H9 (cell line): ENCODE data around the gene PGPEP1. TPM values are rescaled to one million over a fixed set of nuclear protein-coding genes. Genes with fewer than 3 reads are reported as not detected.

Experiments used
- DNase-seq: peaks from one replicate; pipeline ENCODE4 v3.0.0-alpha.2; 2017
- H2AFZ ChIP-seq: one replicate; pipeline ENCODE4 v1.6.1; 2013; ENCODE audit warnings: mild to moderate bottlenecking, low read length, control low read depth, moderate library complexity
- H2AK5ac ChIP-seq: 2 replicates; pipeline ENCODE4 v1.6.1; 2013; ENCODE audit warnings: low read length, control low read depth, mixed read lengths; ENCODE audit not compliant: insufficient read length
- H2BK120ac ChIP-seq: one replicate; pipeline ENCODE4 v1.6.1; 2013; ENCODE audit warnings: low read depth, mild to moderate bottlenecking, low read length, control low read depth, inconsistent platforms; ENCODE audit not compliant: poor library complexity, severe bottlenecking
- H2BK12ac ChIP-seq: 2 replicates; pipeline ENCODE4 v1.6.1; 2013; ENCODE audit warnings: low read length, control low read depth, mixed read lengths, low read depth; ENCODE audit not compliant: insufficient read length
- H2BK15ac ChIP-seq: 2 replicates; pipeline ENCODE4 v1.6.1; 2013; ENCODE audit warnings: low read depth, low read length, control low read depth
- H2BK20ac ChIP-seq: one replicate; pipeline ENCODE4 v1.6.1; 2013; ENCODE audit warnings: low read depth, mild to moderate bottlenecking, low read length, control low read depth, inconsistent platforms; ENCODE audit not compliant: poor library complexity, severe bottlenecking
- H2BK5ac ChIP-seq: 2 replicates; pipeline ENCODE4 v1.6.1; 2013; ENCODE audit warnings: low read length, control low read depth, mixed read lengths; ENCODE audit not compliant: insufficient read length
- H3K14ac ChIP-seq: 2 replicates; pipeline ENCODE4 v1.6.1; 2013; ENCODE audit warnings: low read length, control low read depth; ENCODE audit not compliant: insufficient read depth
- H3K18ac ChIP-seq: 2 replicates; pipeline ENCODE4 v1.6.1; 2013; ENCODE audit warnings: low read depth, mild to moderate bottlenecking, mixed read lengths, low read length, control low read depth; ENCODE audit not compliant: insufficient read length
- H3K23ac ChIP-seq: 2 replicates; pipeline ENCODE4 v1.6.1; 2013; ENCODE audit warnings: low read length, control low read depth, mixed read lengths, low read depth; ENCODE audit not compliant: insufficient read length
- H3K23me2 ChIP-seq: 2 replicates; pipeline ENCODE4 v1.6.1; 2013; ENCODE audit warnings: low read depth, mild to moderate bottlenecking, mixed read lengths, low read length, control low read depth; ENCODE audit not compliant: insufficient read length, poor library complexity, severe bottlenecking
- H3K27ac ChIP-seq: 2 replicates; pipeline ENCODE4 v1.5.1; 2013; ENCODE audit warnings: low read length, control low read depth, mixed read lengths, low read depth; ENCODE audit not compliant: insufficient read length
- H3K27me3 ChIP-seq: 2 replicates; pipeline ENCODE4 v1.6.1; 2013; ENCODE audit warnings: low read length, control low read depth, inconsistent platforms; ENCODE audit not compliant: insufficient read depth
- H3K4ac ChIP-seq: 2 replicates; pipeline ENCODE4 v1.6.1; 2013; ENCODE audit warnings: low read depth, mild to moderate bottlenecking, control low read depth, inconsistent platforms, low read length, moderate library complexity
- H3K4me1 ChIP-seq: 2 replicates; pipeline ENCODE4 v1.6.1; 2013; ENCODE audit warnings: low read length, control low read depth, inconsistent platforms; ENCODE audit not compliant: insufficient read depth
- H3K4me2 ChIP-seq: 2 replicates; pipeline ENCODE4 v1.6.1; 2013; ENCODE audit warnings: low read length, control low read depth, mixed read lengths; ENCODE audit not compliant: insufficient read length, insufficient read depth
- H3K56ac ChIP-seq: 2 replicates; pipeline ENCODE4 v1.6.1; 2013; ENCODE audit warnings: low read depth, mild to moderate bottlenecking, mixed read lengths, low read length, control low read depth; ENCODE audit not compliant: insufficient read length
- H3K79me1 ChIP-seq: 2 replicates; pipeline ENCODE4 v1.6.1; 2013; ENCODE audit warnings: low read depth, mild to moderate bottlenecking, moderate library complexity, low read length, control low read depth, inconsistent platforms; ENCODE audit not compliant: insufficient read depth, poor library complexity, severe bottlenecking
- H3K79me2 ChIP-seq: 2 replicates; pipeline ENCODE4 v1.6.1; 2013; ENCODE audit warnings: low read length, control low read depth, inconsistent platforms; ENCODE audit not compliant: insufficient read depth
- H3K9ac ChIP-seq: 2 replicates; pipeline ENCODE4 v1.6.1; 2013; ENCODE audit warnings: low read length, control low read depth, mixed read lengths; ENCODE audit not compliant: insufficient read length; ENCODE audit errors: extremely low read depth
- H3K9me3 ChIP-seq: one replicate; pipeline ENCODE4 v1.6.1; 2013; ENCODE audit warnings: low read depth, low read length, inconsistent platforms; ENCODE audit not compliant: control insufficient read depth
- H3T11ph ChIP-seq: one replicate; pipeline ENCODE4 v1.6.1; 2013; ENCODE audit warnings: mild to moderate bottlenecking, low read length, control low read depth, inconsistent platforms
- H4K20me1 ChIP-seq: one replicate; pipeline ENCODE4 v1.6.1; 2013; ENCODE audit not compliant: control insufficient read depth, insufficient read length, insufficient read depth
- H4K5ac ChIP-seq: 2 replicates; pipeline ENCODE4 v1.6.1; 2013; ENCODE audit warnings: low read depth, mild to moderate bottlenecking, mixed read lengths, low read length, control low read depth; ENCODE audit not compliant: insufficient read length
- H4K8ac ChIP-seq: replicated peaks from 2 replicates; pipeline ENCODE4 v1.6.1; 2013; ENCODE audit warnings: low read length, control low read depth, mixed read lengths, low read depth; ENCODE audit not compliant: insufficient read length
- H4K91ac ChIP-seq: 2 replicates; pipeline ENCODE4 v1.6.1; 2013; ENCODE audit warnings: low read depth, mild to moderate bottlenecking, moderate library complexity, mixed read lengths, low read length, control low read depth; ENCODE audit not compliant: insufficient read length
- H3K27ac Mint-ChIP-seq, 3 experiments: 2 replicates in 2 of 3; 3 replicates in 1 of 3; pipeline ENCODE4 v1.8.0; 2020 to 2021; ENCODE audit warnings: mixed read lengths in 3 of 3, mild to moderate bottlenecking in 1 of 3, moderate library complexity in 1 of 3
- H3K27me3 Mint-ChIP-seq: 2 replicates; pipeline ENCODE4 v1.8.0; 2021; ENCODE audit warnings: low read depth, mild to moderate bottlenecking, moderate library complexity, mixed read lengths
- H3K36me3 Mint-ChIP-seq, 3 experiments: 2 replicates in 2 of 3; 3 replicates in 1 of 3; pipeline ENCODE4 v1.8.0; 2020 to 2021; ENCODE audit warnings: low read depth in 3 of 3, mixed read lengths in 3 of 3; ENCODE audit not compliant: insufficient read depth in 1 of 3
- H3K4me1 Mint-ChIP-seq, 2 experiments: 2 replicates each; pipeline ENCODE4 v1.8.0; 2020; ENCODE audit warnings: mixed read lengths in 2 of 2
- H3K4me3 Mint-ChIP-seq, 2 experiments: 2 replicates in 1 of 2; 3 replicates in 1 of 2; pipeline ENCODE4 v1.8.0; 2020 to 2021; ENCODE audit warnings: mild to moderate bottlenecking in 2 of 2, mixed read lengths in 2 of 2, moderate library complexity in 1 of 2
- H3K9me3 Mint-ChIP-seq, 2 experiments: 2 replicates in 1 of 2; 3 replicates in 1 of 2; pipeline ENCODE4 v1.8.0; 2020; ENCODE audit warnings: mild to moderate bottlenecking in 2 of 2, mixed read lengths in 2 of 2, moderate library complexity in 1 of 2
- WGBS: extraction: QIAGEN DNeasy Blood & Tissue Kit; methylation state at CpG from one replicate; pipeline ENCODE4 v1.1.7; 2013; ENCODE audit warnings: missing lambda C conversion rate, low lambda C conversion rate, mixed read lengths; ENCODE audit not compliant: insufficient read length; ENCODE audit errors: extremely low coverage; 5-methylcytosine and 5-hydroxymethylcytosine counted together
- total RNA-seq: library from RNA; stranded (reverse); gene quantifications from 2 replicates; pipeline ENCODE4 v1.2.1, GENCODE V29; 2021
- TF ChIP-seq, protein P1 (sequence below): fragments of 200-600 bp; sonication (generic); conservative IDR thresholded peaks from 3 replicates; pipeline ENCODE4 v1.8.0; 2021; ENCODE audit warnings: antibody characterized with exemption, mild to moderate bottlenecking

Gene PGPEP1
- total RNA-seq, 1 experiment from 2014 or later, result 64.8 TPM

DNA sequence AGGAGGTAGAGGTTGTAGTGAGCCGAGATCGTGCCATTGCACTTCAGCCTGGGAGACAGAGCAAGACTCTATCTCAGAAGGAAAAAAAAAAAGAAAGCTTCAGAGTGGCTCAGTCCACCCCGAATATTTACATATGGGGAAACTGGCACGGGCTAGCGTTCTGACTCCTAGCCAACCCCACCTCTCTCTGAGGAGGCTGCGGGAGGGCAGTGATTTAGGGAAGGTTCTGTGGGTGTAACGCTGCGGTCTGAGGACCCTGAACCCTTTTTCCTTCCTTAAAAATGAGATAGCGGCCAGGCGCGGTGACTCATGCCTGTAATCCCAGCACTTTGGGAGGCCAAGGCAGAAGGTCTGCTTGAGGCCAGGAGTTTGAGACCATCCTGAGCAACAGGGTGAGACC is 52.0 kb downstream of the PGPEP1 start:
- Mint-ChIP-seq H3K27ac (no peak overlapping the region; a peak in 1 of 7 replicates), H3K4me1 (peaks cover 4% of the 10 kb centered on the region in 2 experiments; a peak in 1 of 4 replicates), H3K36me3 (peaks cover 0 to 5% (median 5%) of the 10 kb centered on the region in 3 experiments; a peak in 1 of 7 replicates), H3K27me3 (peaks cover 34% of the 10 kb centered on the region), H3K9me3 (no peaks in the 10 kb centered on the region), H3K4me3 (no peak overlapping the region)
- Histone ChIP-seq H2BK5ac (no peak overlapping the region), H2AFZ (no peak overlapping the region), H2BK15ac (no peak overlapping the region), H3K9me3 (no peaks in the 10 kb centered on the region), H4K8ac (no peak overlapping the region), H3K23ac (no peak overlapping the region), H3K4me1 (no peaks in the 10 kb centered on the region), H2AK5ac (no peak overlapping the region), H3K79me1 (no peaks in the 10 kb centered on the region), H3K56ac (no peak overlapping the region), H4K91ac (no peak overlapping the region), H3K79me2 (no peaks in the 10 kb centered on the region), H3K27ac (no peak overlapping the region), H2BK12ac (no peak overlapping the region), H3K9ac (no peak overlapping the region), H3K4ac (no peak overlapping the region), H4K5ac (no peak overlapping the region), H3K27me3 (no peaks in the 10 kb centered on the region), H2BK120ac (no peak overlapping the region), H3K18ac (no peak overlapping the region), H3K23me2 (no peaks in the 10 kb centered on the region), H3K4me2 (no peak overlapping the region), H3T11ph (no peak overlapping the region), H3K14ac (no peak overlapping the region), H2BK20ac (no peak overlapping the region), H4K20me1 (no peaks in the 10 kb centered on the region)
- TF ChIP-seq, protein P1, sequence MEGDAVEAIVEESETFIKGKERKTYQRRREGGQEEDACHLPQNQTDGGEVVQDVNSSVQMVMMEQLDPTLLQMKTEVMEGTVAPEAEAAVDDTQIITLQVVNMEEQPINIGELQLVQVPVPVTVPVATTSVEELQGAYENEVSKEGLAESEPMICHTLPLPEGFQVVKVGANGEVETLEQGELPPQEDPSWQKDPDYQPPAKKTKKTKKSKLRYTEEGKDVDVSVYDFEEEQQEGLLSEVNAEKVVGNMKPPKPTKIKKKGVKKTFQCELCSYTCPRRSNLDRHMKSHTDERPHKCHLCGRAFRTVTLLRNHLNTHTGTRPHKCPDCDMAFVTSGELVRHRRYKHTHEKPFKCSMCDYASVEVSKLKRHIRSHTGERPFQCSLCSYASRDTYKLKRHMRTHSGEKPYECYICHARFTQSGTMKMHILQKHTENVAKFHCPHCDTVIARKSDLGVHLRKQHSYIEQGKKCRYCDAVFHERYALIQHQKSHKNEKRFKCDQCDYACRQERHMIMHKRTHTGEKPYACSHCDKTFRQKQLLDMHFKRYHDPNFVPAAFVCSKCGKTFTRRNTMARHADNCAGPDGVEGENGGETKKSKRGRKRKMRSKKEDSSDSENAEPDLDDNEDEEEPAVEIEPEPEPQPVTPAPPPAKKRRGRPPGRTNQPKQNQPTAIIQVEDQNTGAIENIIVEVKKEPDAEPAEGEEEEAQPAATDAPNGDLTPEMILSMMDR, result no peak
- WGBS, result no CpG with 5 or more reads among the region's 11 CpGs
- DNase-seq, result no peak
